Smooth muscle cell (in vitro differentiated cells): ENCODE data around the gene CYB5R3. TPM values are rescaled to one million over a fixed set of nuclear protein-coding genes. Genes with fewer than 3 reads are reported as not detected.
A peak's percentile ranks its signal among the peaks of the same experiment; 100 is the strongest.

Source experiments
- DNase-seq: peaks from one replicate; lab custom pipeline; 2025; ENCODE audit not compliant: unreplicated experiment; lab: John Stamatoyannopoulos, UW
- H2AFZ ChIP-seq: fragments of 200-600 bp; sonication (generic); 2 replicates; pipeline ENCODE4 v1.6.0; 2016; ENCODE audit warnings: antibody characterized with exemption, low read depth, mild to moderate bottlenecking
- H3F3A ChIP-seq: fragments of 200-600 bp; sonication (generic); 2 replicates; pipeline ENCODE4 v1.6.0; 2017; ENCODE audit warnings: antibody characterized with exemption, low read depth
- H3K27ac ChIP-seq: fragments of 200-600 bp; sonication (generic); 2 replicates; pipeline ENCODE4 v1.5.1; 2016; ENCODE audit warnings: low read depth, mild to moderate bottlenecking
- H3K27me3 ChIP-seq: fragments of 200-600 bp; sonication (generic); 2 replicates; pipeline ENCODE4 v1.6.1; 2016; ENCODE audit warnings: low read depth, mild to moderate bottlenecking
- H3K36me3 ChIP-seq: fragments of 200-600 bp; sonication (generic); 2 replicates; pipeline ENCODE4 v1.5.1; 2016; ENCODE audit warnings: low read depth
- H3K4me1 ChIP-seq: fragments of 200-600 bp; sonication (generic); 2 replicates; pipeline ENCODE4 v1.5.1; 2016; ENCODE audit warnings: low read depth
- H3K4me2 ChIP-seq: fragments of 200-600 bp; sonication (generic); 2 replicates; pipeline ENCODE4 v1.6.0; 2016; ENCODE audit warnings: mild to moderate bottlenecking
- H3K4me3 ChIP-seq: fragments of 200-600 bp; sonication (generic); 2 replicates; pipeline ENCODE4 v1.5.1; 2016; ENCODE audit warnings: mild to moderate bottlenecking
- H3K79me2 ChIP-seq: fragments of 200-600 bp; sonication (generic); 2 replicates; pipeline ENCODE4 v1.6.0; 2016; ENCODE audit warnings: low read depth, mild to moderate bottlenecking
- H3K9ac ChIP-seq: fragments of 200-600 bp; sonication (generic); 2 replicates; pipeline ENCODE4 v1.6.0; 2016; ENCODE audit warnings: low read depth
- H3K9me3 ChIP-seq: fragments of 200-600 bp; sonication (generic); replicated peaks from 2 replicates; pipeline ENCODE4 v1.5.1; 2016; ENCODE audit warnings: low read depth
- H4K20me1 ChIP-seq: fragments of 200-600 bp; sonication (generic); 2 replicates; pipeline ENCODE4 v1.6.0; 2016; ENCODE audit warnings: low read depth
- CTCF ChIP-seq: fragments of 200-600 bp; sonication (generic); IDR thresholded peaks from 2 replicates; pipeline ENCODE4 v1.5.1; 2017; ENCODE audit warnings: borderline replicate concordance, mild to moderate bottlenecking, antibody characterized with exemption; ENCODE audit not compliant: insufficient read depth, poor library complexity, severe bottlenecking
- WGBS: methylation state at CpG from one replicate; pipeline ENCODE4 v1.1.7; 2016; ENCODE audit warnings: low lambda C conversion rate; 5-methylcytosine and 5-hydroxymethylcytosine counted together
- polyA plus RNA-seq: library from polyadenylated mRNA; unstranded; fragments of >200 nt; fragmentation: Nextera tagmentation; extraction: Ambion mirVana; gene quantifications from 2 replicates; pipeline ENCODE4 v1.2.1, GENCODE V29; 2016
- total RNA-seq: library from RNA; depleted of rRNA; stranded (reverse); fragments of >200 nt; gene quantifications from 2 replicates; pipeline ENCODE4 v1.2.3, GENCODE V29; 2014

Gene CYB5R3
- total and polyA plus RNA-seq, 2 experiments from 2014 or later: 76.8 to 365 TPM

- Histone ChIP-seq H3K4me3 (no peak overlapping the region), H4K20me1 (peaks cover 93% of the 10 kb centered on the region), H3K27ac (peak overlapping the region; percentile 67), H3K27me3 (no peaks in the 10 kb centered on the region), H3F3A (no peaks in the 10 kb centered on the region), H3K4me1 (peaks cover 16% of the 10 kb centered on the region), H2AFZ (no peak overlapping the region), H3K36me3 (no peaks in the 10 kb centered on the region), H3K79me2 (peaks cover 96% of the 10 kb centered on the region), H3K4me2 (peak overlapping the region; percentile 73), H3K9me3 (no peaks in the 10 kb centered on the region), H3K9ac (no peak overlapping the region)
- 93% methylated on average over 14 of the region's 14 CpGs for WGBS
- DNase-seq: no peak
- TF ChIP-seq CTCF: no peak
Observed at GRCh38 chr22:42643634-42644421, 5.4 kb downstream of the CYB5R3 start.

- no peak overlapping the region for H3K27ac ChIP-seq
- WGBS: 85% methylated on average over 11 of the region's 12 CpGs
- no peak overlapping the region for H2AFZ ChIP-seq
- H3K9me3 ChIP-seq: no peaks in the 10 kb centered on the region
- H3K4me1 ChIP-seq: peaks cover 16% of the 10 kb centered on the region
- no peak overlapping the region for H3K4me3 ChIP-seq
- H3K79me2 ChIP-seq: peaks cover 94% of the 10 kb centered on the region
- H3K27me3 ChIP-seq: no peaks in the 10 kb centered on the region
- no peaks in the 10 kb centered on the region for H3K36me3 ChIP-seq
- no peak for TF ChIP-seq CTCF
- no peak overlapping the region for H3K9ac ChIP-seq
- H3F3A ChIP-seq: no peaks in the 10 kb centered on the region
- H3K4me2 ChIP-seq: no peak overlapping the region
- DNase-seq: no peak
- peaks cover 94% of the 10 kb centered on the region for H4K20me1 ChIP-seq
Observed at GRCh38 chr22:42642806-42643633, 6.2 kb downstream of the CYB5R3 start.

- no peak overlapping the region for H3K9ac ChIP-seq
- peaks cover 94% of the 10 kb centered on the region for H4K20me1 ChIP-seq
- H3K36me3 ChIP-seq: no peaks in the 10 kb centered on the region
- H3K4me1 ChIP-seq: peaks cover 11% of the 10 kb centered on the region
- TF ChIP-seq CTCF: no peak
- H3K27ac ChIP-seq: no peak overlapping the region
- H3F3A ChIP-seq: no peaks in the 10 kb centered on the region
- 92% methylated on average over 9 of the region's 9 CpGs for WGBS
- peaks cover 88% of the 10 kb centered on the region for H3K79me2 ChIP-seq
- no peak overlapping the region for H3K4me3 ChIP-seq
- no peak overlapping the region for H3K4me2 ChIP-seq
- no peaks in the 10 kb centered on the region for H3K9me3 ChIP-seq
- no peaks in the 10 kb centered on the region for H3K27me3 ChIP-seq
- no peak for DNase-seq
- H2AFZ ChIP-seq: no peak overlapping the region
Observed at GRCh38 chr22:42641801-42642413, 7.3 kb downstream of the CYB5R3 start.
